Erythroblast (primary cell): ENCODE data around the gene ETF1.

Experiments
- GATA1 ChIP-seq: IDR thresholded peaks from 2 replicates; pipeline ENCODE4 v1.6.1; 2011; ENCODE audit warnings: low read depth, mild to moderate bottlenecking, control low read depth, low read length, moderate library complexity
- POLR2A ChIP-seq: IDR thresholded peaks from 2 replicates; pipeline ENCODE4 v1.6.1; 2011; ENCODE audit warnings: mild to moderate bottlenecking, low read length

GRCh38 chr5:138559937-138560336 is 16.9 kb upstream of the ETF1 start:
- TF ChIP-seq POLR2A (no peak), GATA1 (no peak)
